K562 (cell line): Measurements from ENCODE around the gene XRN1. TPM values are rescaled to one million over a fixed set of nuclear protein-coding genes. Genes with fewer than 3 reads are reported as not detected.
"Not testable (repeated sequence)": the region's sequence is repeated elsewhere in the genome, so short reads cannot be mapped to it uniquely, and the experiment has no call there.

ENCODE experiments used
- ATAC-seq: fragments of 200-7000 bp; cut with Tn5 transposase; 3 replicates; pipeline ENCODE4 v1.9.1; 2020; ENCODE audit warnings: moderate library complexity
- BruUV-seq: library from RNA; stranded (reverse); fragments of 400-500 nt; replicated peaks from 2 replicates; lab custom pipeline; 2021; lab: Mats Ljungman, UMichigan
- CTCF ChIA-PET: fragments of 300-600 bp; formaldehyde crosslinking; extraction: SDS; loops from one replicate; lab custom pipeline; 2021; ENCODE audit warnings: low intra/inter-chr PET ratio; lab: Yijun Ruan, JAX
- POLR2A ChIA-PET: fragments of 300-600, 350-650 bp; sonication (Branson Sonifier 250); formaldehyde crosslinking; extraction: SDS; loops from one replicate; lab custom pipeline; 2021; ENCODE audit warnings: antibody characterized with exemption, inconsistent platforms; lab: Yijun Ruan, JAX
- DNase-seq, 4 experiments: peaks; one replicate each; pipeline versions ENCODE4 v3.0.0 to v3.0.0-alpha.2; 2011 to 2018; ENCODE audit warnings: low spot score in 3 of 4, mixed read lengths in 3 of 4; ENCODE audit errors: extremely low read depth in 1 of 4
- FAIRE-seq: peaks from 2 replicates; lab custom pipeline; 2011; peaks lifted over from hg19 to GRCh38; lab: Jason Lieb, UNC
- H2AFZ ChIP-seq: 2 replicates; pipeline ENCODE4 v1.6.0; 2011; ENCODE audit warnings: low read depth, low read length, control low read depth, inconsistent platforms
- H3K27ac ChIP-seq: fragments of 200-600 bp; 3 replicates; pipeline ENCODE4 v1.8.0; 2011; ENCODE audit warnings: low read depth, mild to moderate bottlenecking, control low read depth, inconsistent platforms, low read length, moderate library complexity, mixed read lengths; ENCODE audit errors: extremely low read depth
- H3K27me3 ChIP-seq, 2 experiments: fragments of 300-600 bp in 1 of 2; 2 replicates in 1 of 2; 3 replicates in 1 of 2; pipeline versions ENCODE4 v1.6.0 to v1.8.0; 2011; ENCODE audit warnings: inconsistent platforms in 2 of 2, low read length in 2 of 2, mild to moderate bottlenecking in 1 of 2, mixed read lengths in 1 of 2, moderate library complexity in 1 of 2; ENCODE audit not compliant: control insufficient read depth in 2 of 2, insufficient read depth in 2 of 2
- H3K36me3 ChIP-seq: fragments of 300-600 bp; 3 replicates; pipeline ENCODE4 v1.8.0; 2011; ENCODE audit warnings: mild to moderate bottlenecking, low read length, inconsistent platforms; ENCODE audit not compliant: control insufficient read depth, insufficient read depth
- H3K4me1 ChIP-seq, 2 experiments: fragments of 200-600 bp in 1 of 2; replicated peaks in 1 of 2; 2 replicates in 1 of 2; 3 replicates in 1 of 2; pipeline versions ENCODE4 v1.5.1 to v1.8.0; 2011; ENCODE audit warnings: inconsistent platforms in 2 of 2, low read length in 2 of 2, mild to moderate bottlenecking in 1 of 2, mixed read lengths in 1 of 2, moderate library complexity in 1 of 2; ENCODE audit not compliant: control insufficient read depth in 2 of 2, insufficient read depth in 2 of 2
- H3K4me2 ChIP-seq: 2 replicates; pipeline ENCODE4 v1.6.1; 2011; ENCODE audit warnings: low read length, control low read depth, inconsistent platforms, mixed read lengths; ENCODE audit not compliant: insufficient read depth
- H3K4me3 ChIP-seq: fragments of 200-600 bp; sonication (generic), shearing (Covaris generic); 2 replicates; pipeline ENCODE4 v1.5.1; 2016; ENCODE audit warnings: control low read depth, inconsistent platforms
- H3K79me2 ChIP-seq: fragments of 200-600 bp; 3 replicates; pipeline ENCODE4 v1.8.0; 2011; ENCODE audit warnings: low read length, inconsistent platforms; ENCODE audit not compliant: control insufficient read depth, insufficient read depth
- H3K9ac ChIP-seq, 2 experiments: 2 replicates each; pipeline versions ENCODE4 v1.6.0 to v1.6.1; 2011; ENCODE audit warnings: low read depth in 2 of 2, low read length in 2 of 2, control low read depth in 1 of 2, inconsistent platforms in 1 of 2, mild to moderate bottlenecking in 1 of 2, mixed read lengths in 1 of 2; ENCODE audit not compliant: insufficient read depth in 1 of 2
- H3K9me1 ChIP-seq: one replicate; pipeline ENCODE4 v1.6.0; 2011; ENCODE audit warnings: inconsistent platforms, mild to moderate bottlenecking, low read length, moderate library complexity; ENCODE audit not compliant: control insufficient read depth, insufficient read depth
- H3K9me3 ChIP-seq: replicated peaks from 2 replicates; pipeline ENCODE4 v1.5.1; 2011; ENCODE audit warnings: low read depth, low read length, inconsistent platforms; ENCODE audit not compliant: control insufficient read depth, insufficient read depth
- H4K20me1 ChIP-seq: replicated peaks from 2 replicates; pipeline ENCODE4 v1.6.1; 2011; ENCODE audit warnings: low read length, inconsistent platforms, mixed read lengths; ENCODE audit not compliant: control insufficient read depth, insufficient read depth
- ZNF146 ChIP-seq: IDR thresholded peaks from one replicate; pipeline ENCODE4 v1.6.1; 2018; ENCODE audit warnings: missing compliant biosample characterization; ENCODE audit not compliant: unreplicated experiment
- ZNF184 ChIP-seq: sonication (generic); formaldehyde crosslinking; IDR thresholded peaks from 2 replicates; pipeline ENCODE4 v1.5.0; 2020; ENCODE audit warnings: missing genetic modification reagents
- ZNF263 ChIP-seq: sonication (generic); formaldehyde crosslinking; IDR thresholded peaks from 2 replicates; pipeline ENCODE4 v1.8.0; 2022; ENCODE audit warnings: mild to moderate bottlenecking, missing genetic modification reagents, borderline replicate concordance
- WGBS: fragments of 100-300 bp; shearing (Covaris generic); methylation state at CpG from one replicate; pipeline ENCODE4 v1.1.6; 2016; ENCODE audit warnings: low coverage, mixed read lengths; ENCODE audit not compliant: insufficient coverage; ENCODE audit errors: missing lambda C conversion rate; 5-methylcytosine and 5-hydroxymethylcytosine counted together
- in situ Hi-C: fragments of 300-500 bp; cut with MboI; formaldehyde crosslinking; loops from 4 replicates; pipeline ENCODE4 v1.15.0; 2018; ENCODE audit warnings: inconsistent platforms, mixed read lengths
- intact Hi-C: fragments of 100-400 bp; cut with micrococcal nuclease; formaldehyde crosslinking; loops from 2 replicates; pipeline ENCODE4 v1.14.2; 2022
- polyA plus RNA-seq, 8 experiments: library from polyadenylated mRNA; depleted of rRNA in 4 of 8; stranded (reverse) in 5 of 8; unstranded in 3 of 8; fragments of >200 nt; fragmentation: Nextera tagmentation in 2 of 8; fragmentation: Illumina TruSeq in 1 of 8; extraction: Ambion mirVana in 2 of 8; extraction: Trizol in 1 of 8; gene quantifications; 2 replicates each; pipeline versions ENCODE4 v1.2.1 to v1.2.3, GENCODE V29; 2011 to 2014; ENCODE audit warnings: inconsistent platforms in 1 of 8, missing spikeins in 1 of 8
- total RNA-seq, 7 experiments: library from RNA; depleted of rRNA in 6 of 7; stranded (reverse); fragments of >200 nt in 6 of 7; fragmentation: Illumina TruSeq in 2 of 7; extraction: Trizol in 2 of 7; gene quantifications; 2 replicates each; pipeline versions ENCODE4 v1.2.1 to v1.2.3, GENCODE V29; 2011 to 2021; ENCODE audit warnings: low replicate concordance in 1 of 7

Gene XRN1
- total and polyA plus RNA-seq, 9 of the 15 experiments (the other 6 are each of a cell fraction or from before 2014, with no cell fraction given) = 3.1 to 28.4 (median 17.2) TPM

GRCh38 chr3:142332390-142332789, 115.4 kb downstream of the XRN1 start:
- H3K4me3 ChIP-seq = no peak overlapping the region
- BruUV-seq = no TSS peak
- intact Hi-C loops = no loop called here
- in situ Hi-C loops = no loop called here
- no peaks in the 10 kb centered on the region for H3K9me1 ChIP-seq
- ChIA-PET CTCF (no interaction called here), POLR2A (no interaction called here)
- ATAC-seq = no peak
- H3K27me3 ChIP-seq = no peaks in the 10 kb centered on the region
- no peak overlapping the region for H3K9ac ChIP-seq
- H2AFZ ChIP-seq = no peak overlapping the region
- H3K79me2 ChIP-seq = no peaks in the 10 kb centered on the region
- peaks cover 1% of the 10 kb centered on the region; the same call in 1 of the 2 replicates for H3K9me3 ChIP-seq
- no peak overlapping the region for H3K27ac ChIP-seq
- no peak overlapping the region for H3K4me2 ChIP-seq
- WGBS = 86% methylated on average over 2 of the region's 2 CpGs
- FAIRE-seq = no peak
- no peak for TF ChIP-seq ZNF263 (CRISPR knock-in tag)
- H3K36me3 ChIP-seq = peaks cover 48% of the 10 kb centered on the region
- no peak for DNase-seq
- H4K20me1 ChIP-seq = no peaks in the 10 kb centered on the region
- no peaks in the 10 kb centered on the region for H3K4me1 ChIP-seq

- H3K4me1 ChIP-seq, H3K27ac ChIP-seq, H3K4me3 ChIP-seq, BruUV-seq, H3K9me1 ChIP-seq, POLR2A ChIA-PET, FAIRE-seq, H3K9ac ChIP-seq, intact Hi-C loops, ATAC-seq, H3K27me3 ChIP-seq, H2AFZ ChIP-seq, in situ Hi-C loops, H4K20me1 ChIP-seq, H3K9me3 ChIP-seq, CTCF ChIA-PET, H3K4me2 ChIP-seq, H3K79me2 ChIP-seq, DNase-seq: not testable (repeated sequence)
- peaks cover 15% of the 10 kb centered on the region; the same call in 1 of the 3 replicates for H3K36me3 ChIP-seq
- 89% methylated on average over 1 of the region's 1 CpG for WGBS
- peak; percentile 70 for TF ChIP-seq ZNF184
- peak; percentile 63 for TF ChIP-seq ZNF146 (CRISPR knock-in tag)
Observed at GRCh38 chr3:142324275-142324953, 123.4 kb downstream of the XRN1 start.
